ENCODE measurements around the gene CHST5.
"Not testable (repeated sequence)": the region's sequence is repeated elsewhere in the genome, so short reads cannot be mapped to it uniquely, and the experiment has no call there.

CHST5 gene

DNA sequence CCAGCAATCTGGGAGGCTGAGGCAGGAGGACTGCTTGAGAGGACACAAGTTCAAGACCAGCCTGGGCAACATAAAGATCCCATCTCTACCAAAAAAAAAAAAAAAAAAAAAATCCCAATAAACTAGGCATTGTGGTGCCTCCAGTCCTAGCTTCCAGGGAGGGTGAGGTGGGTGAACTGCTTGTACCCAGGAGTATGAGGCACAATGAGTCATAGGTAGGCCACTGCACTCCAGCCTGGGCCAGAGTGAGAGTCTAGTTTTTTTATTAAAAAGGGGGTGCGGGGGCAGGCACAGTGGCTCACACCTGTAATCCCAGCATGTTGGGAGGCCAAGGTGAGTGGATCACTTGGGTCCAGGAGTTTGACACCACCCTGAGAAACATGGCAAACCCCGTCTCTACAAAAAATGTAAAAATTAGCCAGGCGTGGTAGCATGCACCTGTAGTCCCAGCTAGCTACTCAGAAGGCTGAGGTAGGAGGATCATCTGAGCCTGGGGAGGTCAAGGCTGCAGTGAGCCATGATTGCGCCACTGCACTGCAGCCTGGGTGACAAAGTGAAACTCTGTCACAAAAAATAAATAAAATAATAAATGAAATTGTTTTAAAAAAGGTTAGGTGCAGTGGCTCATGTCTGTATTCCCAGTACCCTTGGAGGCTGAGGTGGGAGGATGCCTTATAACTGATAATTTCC, 32.8 kb downstream of the CHST5 start:
- no peak for DNase-seq

DNA sequence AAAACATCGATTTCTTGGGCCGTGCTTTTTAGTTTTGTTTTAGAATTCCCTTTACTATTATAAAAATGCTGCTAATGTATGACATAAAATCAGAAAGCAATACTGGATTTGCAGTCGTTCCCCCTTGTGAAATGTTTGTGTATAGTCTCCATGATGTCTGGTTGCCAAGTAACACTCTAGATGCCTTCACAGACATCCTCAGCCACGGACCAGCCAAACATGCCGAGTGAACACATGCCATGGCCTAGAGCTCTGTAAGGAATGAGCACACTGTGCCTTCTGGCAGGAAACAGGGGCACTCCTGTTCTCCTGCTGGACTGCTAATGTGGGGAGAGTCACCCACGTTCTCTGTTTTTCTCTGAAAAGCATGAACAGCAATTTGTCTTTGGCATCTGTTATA, 34.1 kb downstream of the CHST5 start:
- not testable (repeated sequence) for DNase-seq

DNA sequence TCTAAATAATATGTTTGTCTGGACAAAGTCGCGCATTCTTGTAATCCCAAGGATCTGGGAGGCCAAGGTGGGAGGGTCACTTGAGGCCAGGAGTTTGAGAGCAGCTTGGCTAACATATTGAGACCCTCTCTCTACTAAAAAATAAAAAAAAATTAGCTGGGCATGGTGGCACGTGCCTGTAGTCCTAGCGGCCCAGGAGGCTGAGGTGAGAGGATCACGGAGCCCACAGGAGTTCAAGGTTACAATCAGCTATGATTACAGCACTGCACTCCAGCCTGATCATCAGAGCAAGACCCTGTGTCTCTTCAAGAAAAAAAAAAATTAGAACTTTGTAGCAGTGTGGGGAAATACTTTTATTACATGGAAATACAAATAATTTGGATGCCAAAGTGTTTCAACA, 34.5 kb downstream of the CHST5 start:
- DNase-seq: no peak

DNA sequence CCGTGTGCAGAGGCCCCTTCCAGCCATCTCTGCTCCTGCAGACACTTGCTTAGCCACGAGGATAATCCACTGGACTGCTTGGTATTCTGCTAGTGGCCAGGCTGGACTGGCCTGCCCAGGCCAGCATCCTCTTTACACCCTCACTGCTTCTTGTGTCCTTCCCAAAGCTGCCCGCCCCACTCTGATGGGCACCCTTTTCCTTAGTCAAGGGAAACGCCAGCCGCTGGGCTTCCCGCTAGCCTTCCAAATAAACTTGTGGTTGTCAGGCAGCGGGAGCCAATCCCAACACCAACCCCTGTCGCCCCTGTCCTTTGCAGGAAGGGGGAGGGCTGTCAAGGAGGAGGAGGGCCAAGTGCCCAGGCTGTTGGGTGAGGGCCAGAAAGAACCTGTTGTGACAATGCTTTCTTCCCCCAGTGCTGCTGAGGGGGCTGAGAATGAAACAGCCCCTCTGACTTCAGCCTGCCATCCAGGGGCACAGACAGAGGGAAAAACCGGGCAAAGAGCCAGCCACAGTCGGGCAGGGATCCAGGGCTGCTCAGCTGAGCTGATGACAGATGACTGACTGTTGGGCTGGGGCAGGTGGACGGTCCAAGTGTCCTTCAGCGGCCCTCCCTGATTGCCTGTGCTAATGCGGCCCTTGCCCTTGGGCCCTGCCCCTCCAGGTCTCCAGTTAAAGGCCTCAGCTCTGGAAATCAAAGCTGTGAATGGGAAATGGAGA, 37.1 kb downstream of the CHST5 start:
- not testable (repeated sequence) for DNase-seq

DNA sequence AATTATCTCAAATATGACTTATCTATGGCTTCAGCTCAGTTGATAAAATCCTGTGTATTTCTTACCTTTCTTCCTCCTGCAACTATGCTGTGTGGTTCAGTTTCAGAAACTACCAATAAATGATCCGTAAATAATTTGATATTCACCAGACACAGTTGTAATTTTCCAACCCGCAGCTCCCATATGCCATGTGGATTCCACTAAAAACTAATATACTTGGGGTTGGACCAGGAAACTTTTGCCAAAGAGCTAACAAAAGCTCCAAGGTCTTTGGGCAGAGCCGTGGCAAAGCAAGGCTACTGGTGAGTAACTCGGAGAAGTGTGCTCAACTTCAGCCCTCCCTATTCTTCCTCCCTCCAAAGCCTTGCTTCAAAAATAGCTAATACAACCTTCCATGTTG, 38.4 kb downstream of the CHST5 start:
- no peak for DNase-seq

DNA sequence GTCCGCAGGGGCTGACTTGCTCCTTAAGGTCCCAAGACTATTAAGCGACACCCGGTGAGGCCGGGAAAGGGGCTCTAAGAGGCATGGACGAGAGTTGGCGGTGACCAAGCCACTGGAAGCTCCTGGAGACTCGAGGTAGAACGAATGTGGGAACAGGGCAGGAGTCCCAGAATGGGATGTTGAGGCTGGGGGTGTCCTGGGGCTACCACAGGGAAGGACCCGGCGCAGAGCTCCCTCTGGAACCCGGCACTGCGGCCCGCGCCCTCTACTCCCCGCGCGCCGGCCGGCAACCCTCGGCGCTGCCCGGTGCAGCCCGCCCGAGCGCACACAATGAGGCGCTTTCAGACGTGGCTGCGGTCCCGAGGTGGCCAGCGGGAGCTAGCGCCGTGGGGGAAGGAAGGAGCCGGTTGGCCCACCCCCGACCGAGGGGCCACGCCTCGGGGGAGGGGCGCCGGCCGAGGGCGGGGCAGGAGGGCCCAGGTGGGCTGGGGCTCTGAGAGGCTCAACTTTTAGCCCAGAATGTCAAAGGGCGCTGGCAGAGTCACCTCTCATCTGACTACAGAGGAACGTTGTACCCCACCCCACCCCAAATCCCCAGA, 40.7 kb downstream of the CHST5 start, which contains the start of gene CHST6:
Gene CHST6 (minus strand): TSS at position 366 of the 599 bp plus-strand sequence. CDS start 15,613 bp downstream, outside the sequence.
- DNase-seq: no peak

DNA sequence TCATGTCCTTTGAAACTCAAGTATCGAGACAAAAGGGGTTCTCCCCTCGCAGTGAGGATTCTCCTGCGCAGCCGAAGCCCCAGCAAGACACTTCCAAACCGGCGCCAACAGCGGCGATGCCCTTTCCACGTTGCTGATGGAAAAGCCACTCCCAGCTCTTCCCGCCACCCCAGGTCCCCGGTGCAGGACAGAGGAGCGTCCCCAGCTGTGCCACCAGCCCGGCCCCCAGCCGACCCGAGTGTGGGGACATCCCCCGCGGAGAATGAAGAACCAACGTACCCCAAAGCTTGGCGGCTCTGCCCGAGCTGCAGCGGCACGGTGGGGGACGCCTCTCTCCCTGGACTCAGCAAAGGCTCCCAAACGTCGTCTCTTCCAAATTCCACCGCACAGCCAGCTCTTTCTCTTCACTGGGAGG, 41.2 kb downstream of the CHST5 start:
- no peak for DNase-seq

DNA sequence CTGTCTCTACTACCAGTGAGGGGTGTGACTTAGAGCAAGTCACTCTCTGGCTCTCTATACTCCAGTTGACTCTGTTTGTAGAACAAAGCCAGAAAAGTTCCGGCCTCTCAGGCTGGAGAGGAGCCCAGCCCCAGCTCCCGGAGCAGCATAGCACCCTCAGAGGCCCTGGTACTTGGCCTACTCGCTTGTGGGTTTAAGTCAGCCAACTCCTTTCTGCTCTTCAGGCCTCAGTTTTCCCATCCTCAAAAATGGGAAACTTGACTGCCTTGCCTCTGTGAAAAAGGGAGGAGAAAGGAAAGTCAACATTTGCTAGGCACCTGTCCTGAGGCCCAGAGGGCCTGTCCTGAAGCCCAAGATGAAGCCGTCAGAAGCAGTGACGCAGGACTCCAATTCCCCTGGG, 41.7 kb downstream of the CHST5 start:
- DNase-seq: no peak

DNA sequence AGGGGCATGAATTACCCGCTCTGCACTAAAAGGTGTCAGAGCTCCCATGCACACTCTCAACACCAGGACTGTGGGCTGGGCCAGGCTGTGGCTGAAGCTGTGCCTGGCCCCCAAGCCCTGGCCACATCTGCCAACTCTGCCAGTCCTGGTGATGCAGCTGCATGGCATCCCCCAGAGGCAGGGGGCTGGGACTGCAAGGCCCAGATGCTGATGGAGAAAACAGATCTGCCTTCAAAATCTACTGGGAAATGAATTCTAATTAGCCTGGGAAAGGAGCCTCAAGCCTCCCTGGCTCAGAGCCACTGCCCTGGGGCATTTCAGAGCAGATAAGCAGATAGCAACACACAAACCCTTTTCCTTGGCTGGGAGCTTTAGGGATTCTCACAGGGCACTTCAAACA, 44.0 kb downstream of the CHST5 start:
- no peak for DNase-seq

DNA sequence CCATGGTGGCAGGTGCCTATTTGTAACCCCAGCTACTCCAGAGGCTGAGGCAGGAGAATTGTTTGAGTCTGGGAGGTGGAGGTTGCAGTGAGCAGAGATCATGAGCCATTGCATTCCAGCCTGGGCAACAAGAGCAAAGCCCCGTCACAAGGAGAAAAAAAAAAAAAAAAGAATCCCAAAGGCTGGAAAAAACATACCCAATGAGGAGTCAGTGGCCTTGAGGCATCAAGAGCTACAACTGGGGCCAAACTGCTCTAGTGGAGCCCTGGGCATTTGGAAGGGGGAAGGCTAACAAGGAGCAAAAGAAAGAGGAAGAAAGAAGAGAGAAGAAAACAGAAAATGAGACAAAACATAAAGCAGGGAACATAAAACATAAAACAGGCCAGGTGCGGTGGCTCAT, 47.6 kb downstream of the CHST5 start:
- DNase-seq: no peak

DNA sequence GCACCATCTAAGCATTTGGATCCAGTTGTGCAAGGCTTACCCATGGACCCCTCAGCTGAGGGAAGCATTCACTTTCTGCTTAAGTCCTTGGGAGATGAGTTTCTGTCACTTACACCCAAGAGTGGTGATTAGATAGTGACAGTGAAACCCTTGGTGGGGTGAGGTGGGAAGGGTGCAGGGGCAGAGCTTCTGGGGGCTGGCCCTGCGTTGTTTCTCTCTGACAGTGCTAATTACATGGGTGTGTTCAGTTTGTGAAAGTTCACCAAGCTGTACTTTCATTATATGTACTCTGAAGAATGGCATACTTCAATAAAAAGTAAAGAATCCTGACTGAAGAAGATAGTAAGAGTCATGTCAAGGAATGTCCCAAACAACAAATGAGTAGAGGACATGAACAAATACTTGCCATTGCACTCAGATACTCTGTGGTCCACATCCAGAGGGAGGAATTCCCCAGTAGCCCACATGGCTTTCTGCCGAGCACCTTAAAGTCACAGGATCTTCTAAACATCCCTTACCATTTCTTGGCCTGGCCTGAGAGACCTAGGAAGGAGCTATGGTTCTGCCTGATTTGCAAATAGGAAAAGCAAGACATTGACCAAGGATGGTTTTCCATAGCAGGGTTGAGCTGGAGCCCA, 49.1 kb downstream of the CHST5 start:
- DNase-seq: no peak

DNA sequence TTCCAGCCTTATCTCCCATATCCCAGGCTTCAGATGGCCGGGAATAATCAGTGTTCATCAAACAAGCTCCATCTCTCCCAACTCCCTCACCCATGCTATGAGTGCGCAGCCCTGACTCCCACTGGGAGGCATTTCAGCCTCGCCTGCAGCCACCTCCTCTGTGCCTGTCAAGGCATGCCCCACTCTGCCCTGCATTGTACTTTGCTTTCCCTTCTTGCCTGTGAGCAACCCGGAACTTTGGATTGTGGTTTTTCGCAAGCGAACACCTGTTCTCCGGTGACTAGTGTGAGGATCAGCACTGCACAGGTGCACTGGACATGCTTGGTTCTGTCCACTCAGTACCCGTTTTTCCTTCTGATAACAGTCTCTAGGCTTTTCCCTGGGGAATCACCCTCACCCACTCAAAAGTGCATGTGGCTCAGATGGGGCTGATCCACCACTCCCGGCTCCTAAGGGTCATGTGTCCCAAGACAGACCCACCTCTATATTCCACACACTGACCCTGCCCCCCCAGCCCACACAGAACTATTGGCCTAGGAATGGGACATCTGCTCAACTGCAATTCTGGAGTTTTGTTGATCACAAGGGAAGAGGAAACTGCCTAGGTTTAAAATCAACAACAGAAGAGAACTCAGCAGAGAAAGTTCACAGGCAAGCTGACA, 49.8 kb downstream of the CHST5 start:
- DNase-seq: no peak

DNA sequence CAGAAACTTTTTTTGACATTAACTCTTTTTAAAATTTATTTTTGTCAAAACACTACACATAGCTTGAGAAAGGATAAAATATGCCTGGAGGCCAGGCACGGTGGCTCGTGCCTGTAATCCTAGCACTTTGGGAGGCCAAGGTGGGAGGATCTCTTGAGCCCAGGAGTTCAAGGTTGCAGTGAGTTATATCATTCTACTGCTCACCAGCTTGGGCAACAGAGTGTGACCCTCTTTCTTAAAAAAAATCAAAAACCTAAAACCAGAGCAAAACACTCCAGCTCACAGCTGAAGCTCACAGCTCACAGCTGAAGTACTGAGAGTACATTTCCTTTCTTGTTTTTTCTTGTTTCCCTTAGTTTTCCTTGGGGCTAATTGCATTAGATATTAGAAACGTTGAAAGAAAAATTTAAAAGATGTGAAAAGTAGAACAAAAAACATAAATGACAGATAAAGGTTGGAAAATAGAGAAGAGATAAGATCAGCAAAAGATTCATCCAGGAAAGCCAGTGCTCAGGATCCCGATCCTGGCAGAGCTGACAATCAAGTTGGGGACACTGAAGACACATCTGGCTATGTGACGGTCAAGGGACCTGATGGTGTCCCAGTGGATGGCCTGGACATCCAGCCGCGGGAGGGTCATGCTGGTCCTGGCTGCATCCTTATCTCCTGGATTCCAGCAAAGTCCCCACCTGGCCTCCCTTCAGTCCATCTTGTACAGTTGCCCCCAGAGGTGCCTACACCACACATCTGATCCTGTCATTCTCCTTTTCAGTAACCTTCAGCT, 50.5 kb downstream of the CHST5 start:
- no peak for DNase-seq

DNA sequence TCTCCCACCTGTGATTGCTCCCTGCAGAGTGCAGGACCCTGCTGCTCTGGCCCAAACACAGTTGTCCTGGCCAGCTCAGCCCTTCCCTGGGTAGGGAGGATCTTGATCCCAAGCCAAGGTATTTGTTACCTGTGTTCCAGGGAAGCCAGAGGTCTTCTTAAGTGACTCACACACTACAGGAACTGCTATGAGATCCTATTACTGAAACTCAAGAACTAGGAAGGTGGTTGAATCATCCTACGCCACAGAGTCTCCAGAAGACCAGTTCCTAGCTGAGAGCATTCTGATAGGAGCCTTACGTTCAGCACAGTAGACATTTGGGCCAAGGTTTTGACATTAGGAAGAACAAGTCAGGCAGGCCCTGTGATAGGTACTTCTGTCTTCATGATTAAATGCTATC, 52.7 kb downstream of the CHST5 start:
- DNase-seq: no peak

DNA sequence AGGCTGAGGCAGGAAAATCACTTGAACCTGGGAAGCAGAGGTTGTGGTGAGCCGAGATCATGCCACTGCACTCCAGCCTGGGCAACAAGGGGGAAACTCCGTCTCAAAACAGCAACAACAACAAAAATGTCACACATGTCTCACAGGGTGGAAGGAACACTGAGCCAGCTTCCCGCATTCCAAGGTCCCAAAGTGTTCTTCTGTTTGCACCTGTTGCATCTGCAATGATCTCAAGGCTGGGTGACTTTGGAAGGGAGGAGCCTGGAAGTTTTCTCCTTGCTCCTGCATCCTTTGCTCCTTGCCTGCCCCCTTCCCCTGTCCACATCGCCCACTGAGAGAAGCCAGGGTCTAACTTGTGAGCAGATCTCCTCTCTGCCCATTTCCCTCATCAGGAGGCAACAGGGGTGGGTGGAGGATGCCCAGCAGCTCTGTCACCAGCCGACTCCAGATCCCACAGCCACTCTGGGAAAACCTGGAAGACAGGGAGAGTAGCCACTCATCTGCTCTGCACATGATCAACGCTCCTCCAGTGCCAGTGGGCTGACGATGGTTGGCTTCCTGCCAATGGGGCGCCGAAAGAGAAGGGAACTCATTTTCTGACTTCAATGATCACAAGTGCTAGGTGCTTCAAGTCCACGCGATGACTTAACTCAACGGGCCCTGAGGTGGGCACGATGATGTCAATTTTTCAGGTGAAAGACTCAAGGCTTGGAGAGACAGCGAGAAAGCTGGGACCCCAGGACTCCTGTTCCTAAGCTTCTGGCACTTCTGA, 53.3 kb downstream of the CHST5 start:
- DNase-seq: no peak

DNA sequence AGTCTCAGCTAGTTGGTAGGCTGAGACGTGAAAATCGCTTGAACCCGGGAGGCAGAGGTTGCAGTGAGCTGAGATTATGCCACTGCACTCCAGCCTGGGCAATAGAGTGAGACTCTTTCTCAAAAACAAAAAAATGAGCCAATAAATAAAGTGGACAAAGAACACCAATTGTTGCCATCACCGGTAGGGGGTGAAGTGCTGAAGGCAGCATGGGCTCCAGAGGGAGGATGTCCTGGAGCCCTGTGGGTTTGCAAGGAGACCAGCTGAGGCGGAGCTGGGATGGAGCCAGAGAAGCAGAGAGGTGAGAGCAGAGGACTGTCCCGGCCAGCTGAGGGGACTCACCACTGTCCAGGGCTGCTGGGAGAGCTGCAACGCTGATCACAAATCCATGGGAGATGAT, 54.4 kb downstream of the CHST5 start:
- DNase-seq: no peak

DNA sequence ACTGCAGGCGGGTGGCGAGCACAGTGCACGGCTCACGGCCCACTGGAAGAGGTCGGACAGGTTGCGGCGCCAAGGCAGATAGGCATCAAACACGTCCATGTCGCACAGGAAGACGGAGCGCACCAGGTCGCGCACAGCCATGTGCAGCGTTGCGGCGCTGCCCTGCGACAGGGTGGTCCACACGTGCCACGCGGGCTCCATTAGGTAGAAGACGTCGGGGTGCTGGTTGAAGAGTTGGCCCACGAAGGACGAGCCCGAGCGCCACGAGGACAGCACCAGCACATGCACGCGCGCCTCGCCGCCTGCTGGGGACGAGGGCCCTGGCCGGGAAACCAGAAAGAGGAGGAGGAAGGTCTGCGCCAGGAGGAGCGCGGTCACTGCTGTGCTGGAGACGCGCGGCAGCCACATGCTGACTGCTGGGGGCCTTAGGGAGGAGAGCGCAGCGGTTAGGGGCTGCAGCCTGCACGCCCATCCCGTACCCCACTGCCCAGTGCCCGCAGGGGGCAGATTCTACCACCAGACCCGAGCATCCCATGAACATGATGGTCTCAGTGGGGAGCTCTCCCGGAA, 56.4 kb downstream of the CHST5 start:
- no peak for DNase-seq

All from GF-D8 (cell line).